Measurements from ENCODE around the gene BMP8A.
"Not testable (repeated sequence)": the region's sequence is repeated elsewhere in the genome, so short reads cannot be mapped to it uniquely, and the experiment has no call there.

DNA sequence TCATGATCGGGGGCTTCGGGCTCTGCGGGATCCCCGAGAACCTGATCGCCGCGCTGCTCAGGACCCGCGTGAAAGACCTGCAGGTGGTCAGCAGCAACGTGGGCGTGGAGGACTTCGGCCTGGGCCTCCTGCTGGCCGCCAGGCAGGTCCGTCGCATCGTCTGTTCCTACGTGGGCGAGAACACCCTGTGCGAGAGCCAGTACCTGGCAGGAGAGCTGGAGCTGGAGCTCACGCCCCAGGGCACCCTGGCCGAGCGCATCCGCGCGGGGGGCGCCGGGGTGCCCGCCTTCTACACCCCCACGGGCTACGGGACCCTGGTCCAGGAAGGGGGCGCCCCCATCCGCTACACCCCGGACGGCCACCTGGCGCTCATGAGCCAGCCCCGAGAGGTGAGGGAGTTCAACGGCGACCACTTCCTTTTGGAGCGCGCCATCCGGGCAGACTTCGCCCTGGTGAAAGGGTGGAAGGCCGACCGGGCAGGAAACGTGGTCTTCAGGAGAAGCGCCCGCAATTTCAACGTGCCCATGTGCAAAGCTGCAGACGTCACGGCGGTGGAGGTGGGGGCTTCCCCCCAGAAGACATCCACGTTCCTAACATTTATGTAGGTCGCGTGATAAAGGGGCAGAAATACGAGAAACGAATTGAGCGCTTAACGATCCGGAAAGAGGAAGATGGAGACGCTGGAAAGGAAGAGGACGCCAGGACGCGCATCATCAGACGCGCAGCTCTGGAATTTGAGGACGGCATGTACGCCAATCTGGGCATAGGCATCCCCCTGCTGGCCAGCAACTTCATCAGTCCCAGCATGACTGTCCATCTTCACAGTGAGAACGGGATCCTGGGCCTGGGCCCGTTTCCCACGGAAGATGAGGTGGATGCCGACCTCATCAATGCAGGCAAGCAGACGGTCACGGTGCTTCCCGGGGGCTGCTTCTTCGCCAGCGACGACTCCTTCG lies 24.0 kb downstream of the BMP8A start:
- TF ChIP-seq POLR2A (IDR thresholded peaks at IDR 0.05) = not testable (repeated sequence)
- TF ChIP-seq, protein P1, sequence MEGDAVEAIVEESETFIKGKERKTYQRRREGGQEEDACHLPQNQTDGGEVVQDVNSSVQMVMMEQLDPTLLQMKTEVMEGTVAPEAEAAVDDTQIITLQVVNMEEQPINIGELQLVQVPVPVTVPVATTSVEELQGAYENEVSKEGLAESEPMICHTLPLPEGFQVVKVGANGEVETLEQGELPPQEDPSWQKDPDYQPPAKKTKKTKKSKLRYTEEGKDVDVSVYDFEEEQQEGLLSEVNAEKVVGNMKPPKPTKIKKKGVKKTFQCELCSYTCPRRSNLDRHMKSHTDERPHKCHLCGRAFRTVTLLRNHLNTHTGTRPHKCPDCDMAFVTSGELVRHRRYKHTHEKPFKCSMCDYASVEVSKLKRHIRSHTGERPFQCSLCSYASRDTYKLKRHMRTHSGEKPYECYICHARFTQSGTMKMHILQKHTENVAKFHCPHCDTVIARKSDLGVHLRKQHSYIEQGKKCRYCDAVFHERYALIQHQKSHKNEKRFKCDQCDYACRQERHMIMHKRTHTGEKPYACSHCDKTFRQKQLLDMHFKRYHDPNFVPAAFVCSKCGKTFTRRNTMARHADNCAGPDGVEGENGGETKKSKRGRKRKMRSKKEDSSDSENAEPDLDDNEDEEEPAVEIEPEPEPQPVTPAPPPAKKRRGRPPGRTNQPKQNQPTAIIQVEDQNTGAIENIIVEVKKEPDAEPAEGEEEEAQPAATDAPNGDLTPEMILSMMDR (IDR thresholded peaks at IDR 0.05) = not testable (repeated sequence)
